HG03558 (cell line): ENCODE data around the gene CNIH4.
"Not testable (repeated sequence)": the region's sequence is repeated elsewhere in the genome, so short reads cannot be mapped to it uniquely, and the experiment has no call there.

Source experiments
- ATAC-seq: cut with Tn5 transposase; IDR thresholded peaks from one replicate; pipeline ENCODE4 v1.9.1; 2021; ENCODE audit warnings: moderate number of reproducible peaks; ENCODE audit not compliant: unreplicated experiment; ENCODE audit errors: extremely low read depth

The CNIH4 gene

GRCh38 chr1:224392411-224393249, 36.0 kb downstream of the CNIH4 start:
- no peak for ATAC-seq

- ATAC-seq = no peak
Measured at GRCh38 chr1:224393294-224393693, 36.6 kb downstream of the CNIH4 start.

- no peak for ATAC-seq
Measured at GRCh38 chr1:224399887-224400286, 43.2 kb downstream of the CNIH4 start.

- no peak for ATAC-seq
Measured at GRCh38 chr1:224402472-224403036, 45.9 kb downstream of the CNIH4 start.

GRCh38 chr1:224404916-224405603, 48.4 kb downstream of the CNIH4 start:
- no peak for ATAC-seq

- ATAC-seq = no peak
Measured at GRCh38 chr1:224405604-224405970, 48.9 kb downstream of the CNIH4 start.

- no peak for ATAC-seq
Measured at GRCh38 chr1:224406216-224406615, 49.5 kb downstream of the CNIH4 start.

- no peak for ATAC-seq
Measured at GRCh38 chr1:224407571-224408293, 51.1 kb downstream of the CNIH4 start.

GRCh38 chr1:224408294-224408590, 51.6 kb downstream of the CNIH4 start:
- ATAC-seq = no peak

GRCh38 chr1:224411766-224412165, 55.1 kb downstream of the CNIH4 start:
- no peak for ATAC-seq

- no peak for ATAC-seq
Measured at GRCh38 chr1:224420106-224420505, 63.4 kb downstream of the CNIH4 start.

GRCh38 chr1:224425279-224425884, 68.7 kb downstream of the CNIH4 start:
- no peak for ATAC-seq

- ATAC-seq = not testable (repeated sequence)
Measured at GRCh38 chr1:224426869-224427268, 70.2 kb downstream of the CNIH4 start.

GRCh38 chr1:224427346-224427745, 70.7 kb downstream of the CNIH4 start:
- no peak for ATAC-seq

GRCh38 chr1:224428713-224429112, 72.0 kb downstream of the CNIH4 start:
- ATAC-seq = not testable (repeated sequence)
